OCI-LY7 (cell line): ENCODE results near the gene HOXC6. TPM values are rescaled to one million over a fixed set of nuclear protein-coding genes. Genes with fewer than 3 reads are reported as not detected.

ENCODE experiments used
- BruUV-seq: library from RNA; stranded (reverse); fragments of 400-500 nt; replicated peaks from 2 replicates; lab custom pipeline; 2021; lab: Mats Ljungman, UMichigan
- CTCF ChIA-PET: fragments of 300-600 bp; sonication (Branson Sonifier 250); formaldehyde crosslinking; loops from one replicate; lab custom pipeline; 2022; ENCODE audit warnings: antibody characterized with exemption; ENCODE audit not compliant: unreplicated experiment; lab: Charles Lee
- POLR2A ChIA-PET: fragments of 300-600 bp; sonication (Branson Sonifier 250); formaldehyde crosslinking; loops from one replicate; lab custom pipeline; 2022; ENCODE audit warnings: antibody characterized with exemption; lab: Charles Lee
- DNase-seq: peaks from one replicate; pipeline ENCODE4 v3.0.0-alpha.2; 2015; ENCODE audit warnings: low spot score
- H2AFZ ChIP-seq: fragments of 200-600 bp; sonication (generic), shearing (Covaris generic); 2 replicates; pipeline ENCODE4 v1.6.1; 2014; ENCODE audit warnings: mild to moderate bottlenecking, antibody characterized with exemption, low read length, moderate library complexity
- H3K27ac ChIP-seq: fragments of 200-600 bp; sonication (generic); 2 replicates; pipeline ENCODE4 v1.5.1; 2014; ENCODE audit warnings: mixed run types, low read depth, mild to moderate bottlenecking, moderate library complexity, low read length, inconsistent platforms; ENCODE audit not compliant: poor library complexity, severe bottlenecking
- H3K36me3 ChIP-seq: fragments of 200-600 bp; sonication (generic); 2 replicates; pipeline ENCODE4 v1.6.1; 2014; ENCODE audit warnings: mild to moderate bottlenecking, antibody characterized with exemption, low read length, moderate library complexity, mixed read lengths; ENCODE audit not compliant: insufficient read depth
- H3K4me1 ChIP-seq: fragments of 200-600 bp; sonication (generic); 2 replicates; pipeline ENCODE4 v1.5.1; 2014; ENCODE audit warnings: mild to moderate bottlenecking, low read length; ENCODE audit not compliant: insufficient read depth, poor library complexity, severe bottlenecking
- H3K4me2 ChIP-seq: fragments of 200-600 bp; sonication (generic); 2 replicates; pipeline ENCODE4 v1.6.1; 2014; ENCODE audit warnings: mild to moderate bottlenecking, low read length
- H3K4me3 ChIP-seq: fragments of 200-600 bp; sonication (generic); 2 replicates; pipeline ENCODE4 v1.5.1; 2014; ENCODE audit warnings: mild to moderate bottlenecking, low read depth, low read length; ENCODE audit not compliant: poor library complexity, severe bottlenecking
- H3K79me2 ChIP-seq: fragments of 200-600 bp; sonication (generic); 2 replicates; pipeline ENCODE4 v1.6.1; 2016; ENCODE audit warnings: low read depth, mild to moderate bottlenecking, low read length, moderate library complexity, mixed read lengths; ENCODE audit not compliant: insufficient read depth
- H3K9me2 ChIP-seq: fragments of 200-600 bp; sonication (generic); 2 replicates; pipeline ENCODE4 v1.6.1; 2016; ENCODE audit warnings: mild to moderate bottlenecking, low read length, mixed read lengths; ENCODE audit not compliant: insufficient read depth
- H3K9me3 ChIP-seq: fragments of 200-600 bp; sonication (generic); 2 replicates; pipeline ENCODE4 v1.6.1; 2014; ENCODE audit warnings: mild to moderate bottlenecking, mixed run types, low read length, mixed read lengths
- H4K20me1 ChIP-seq: fragments of 200-600 bp; sonication (generic); 2 replicates; pipeline ENCODE4 v1.6.1; 2014; ENCODE audit warnings: mild to moderate bottlenecking, antibody characterized with exemption, low read length, moderate library complexity, mixed read lengths; ENCODE audit not compliant: insufficient read depth
- CTCF ChIP-seq: fragments of 200-600 bp; sonication (generic); conservative IDR thresholded peaks from 2 replicates; pipeline ENCODE4 v1.5.1; 2014; ENCODE audit warnings: mild to moderate bottlenecking, antibody characterized with exemption, low read length, moderate library complexity, mixed read lengths
- EZH2phosphoT487 ChIP-seq: fragments of 200-600 bp; sonication (generic); IDR thresholded peaks from 2 replicates; pipeline ENCODE4 v1.6.1; 2018; ENCODE audit warnings: low read depth, borderline replicate concordance, mild to moderate bottlenecking, mixed run types, antibody characterized with exemption, low read length, moderate library complexity, mixed read lengths
- intact Hi-C: fragments of 100-400 bp; cut with micrococcal nuclease; formaldehyde crosslinking; loops from one replicate; pipeline ENCODE4 v1.10.0; 2022; ENCODE audit not compliant: unreplicated experiment
- total RNA-seq, 2 experiments: library from RNA; depleted of rRNA in 1 of 2; stranded (reverse); fragments of >200 nt in 1 of 2; shearing (Covaris generic) in 1 of 2; gene quantifications; 2 replicates each; pipeline ENCODE4 v1.2.3, GENCODE V29; 2014 to 2022

HOXC6 gene
- total RNA-seq, 2 experiments from 2014 or later = 0.92 to 2.7 TPM

GRCh38 chr12:53980104-53980801, 48.0 kb upstream of the HOXC6 start:
- no peaks in the 10 kb centered on the region for H3K79me2 ChIP-seq
- TF ChIP-seq CTCF = no peak
- TF ChIP-seq EZH2phosphoT487 = no peak
- BruUV-seq = no TSS peak
- no peaks in the 10 kb centered on the region for H3K9me3 ChIP-seq
- peaks cover 49% of the 10 kb centered on the region for H3K4me1 ChIP-seq
- DNase-seq = no peak
- ChIA-PET POLR2A (no interaction called here), CTCF (no interaction called here)
- H2AFZ ChIP-seq = no peak overlapping the region
- no peak overlapping the region for H3K27ac ChIP-seq
- no peaks in the 10 kb centered on the region for H3K9me2 ChIP-seq
- intact Hi-C loops = loop anchor here (10.0 kb wide), 2 partner anchors 185 to 275 kb away; no protein-coding TSS in a partner anchor
- no peak overlapping the region for H3K4me3 ChIP-seq
- no peak overlapping the region for H3K4me2 ChIP-seq
- no peaks in the 10 kb centered on the region for H3K36me3 ChIP-seq
- no peaks in the 10 kb centered on the region for H4K20me1 ChIP-seq

GRCh38 chr12:53980802-53981496, 47.3 kb upstream of the HOXC6 start:
- no peaks in the 10 kb centered on the region for H3K36me3 ChIP-seq
- H3K4me1 ChIP-seq = peaks cover 49% of the 10 kb centered on the region
- TF ChIP-seq CTCF = no peak
- TF ChIP-seq EZH2phosphoT487 = no peak
- ChIA-PET CTCF (no interaction called here), POLR2A (no interaction called here)
- intact Hi-C loops = loop anchor here (10.0 kb wide), 2 partner anchors 186 to 276 kb away; no protein-coding TSS in a partner anchor
- H3K27ac ChIP-seq = no peak overlapping the region
- no peaks in the 10 kb centered on the region for H3K9me2 ChIP-seq
- BruUV-seq = no TSS peak
- H3K9me3 ChIP-seq = no peaks in the 10 kb centered on the region
- no peak for DNase-seq
- no peaks in the 10 kb centered on the region for H3K79me2 ChIP-seq
- no peak overlapping the region for H3K4me2 ChIP-seq
- H3K4me3 ChIP-seq = no peak overlapping the region
- H2AFZ ChIP-seq = no peak overlapping the region
- H4K20me1 ChIP-seq = no peaks in the 10 kb centered on the region
